Fibroblast of lung (primary cell): Measurements from ENCODE around the gene RBM33.

Experiments used
- CTCF ChIP-seq, 2 donors: IDR thresholded peaks in 1 of 2; conservative IDR thresholded peaks in 1 of 2; 1 replicate in 1 of 2; 2 replicates in 1 of 2; pipeline ENCODE4 v1.5.1; 2011 to 2012; ENCODE audit warnings: low read length in 2 of 2, control low read depth in 1 of 2, inconsistent platforms in 1 of 2, low read depth in 1 of 2, mild to moderate bottlenecking in 1 of 2
- EZH2 ChIP-seq: IDR thresholded peaks from 2 replicates; pipeline ENCODE4 v1.5.1; 2012; ENCODE audit warnings: low read length, control low read depth, mild to moderate bottlenecking; ENCODE audit errors: missing control alignments

GRCh38 chr7:155725006-155725355, 80.5 kb downstream of the RBM33 start:
- TF ChIP-seq CTCF (conservative IDR thresholded peaks at IDR 0.05 in 1 of 2, IDR thresholded peaks at IDR 0.05 in 1 of 2; ENCODE audit: low read depth in 1 of 2, low read length in 2 of 2) (no peak), EZH2 (no peak)
